ENCODE measurements around the gene ADAT1.
"Not testable (repeated sequence)": the region's sequence is repeated elsewhere in the genome, so short reads cannot be mapped to it uniquely, and the experiment has no call there.

Gene ADAT1

DNA sequence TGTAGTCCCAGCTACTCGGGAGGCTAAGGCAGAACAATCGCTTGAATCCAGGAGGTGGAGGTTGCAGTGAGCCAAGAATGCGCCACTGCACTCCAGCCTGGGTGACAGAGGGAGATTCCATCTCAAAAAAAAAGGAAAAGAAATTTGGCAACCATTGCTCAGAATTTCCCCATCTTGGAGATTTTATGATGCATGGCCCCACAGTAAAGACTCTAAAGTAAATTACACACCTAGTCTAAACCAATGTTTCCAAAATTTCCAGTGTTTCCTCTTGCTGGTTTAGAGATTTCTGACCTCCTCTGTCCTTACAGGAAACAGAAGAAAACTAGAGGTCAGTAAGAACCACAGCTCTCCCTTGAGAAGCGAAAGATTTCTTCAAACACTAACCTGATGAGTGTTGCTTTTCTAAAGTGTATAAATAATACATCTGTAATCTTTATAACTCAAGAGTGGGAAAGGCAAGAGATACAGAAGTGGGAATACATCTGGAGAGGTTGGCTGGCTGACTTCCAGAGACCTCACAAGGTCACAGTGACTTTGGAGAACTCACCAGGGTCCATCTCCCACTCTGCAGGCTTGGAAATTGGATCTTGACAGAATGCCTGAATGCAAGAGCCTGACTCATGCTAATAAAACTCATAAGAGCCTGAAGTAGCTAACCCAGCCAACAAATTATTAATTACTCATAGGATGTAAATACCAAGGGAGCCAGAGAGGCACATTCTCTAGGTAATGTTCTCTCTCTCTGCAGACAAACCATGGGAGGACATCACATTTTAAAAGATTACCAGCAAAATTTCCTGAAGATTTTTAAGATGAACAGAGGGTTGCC lies 8.8 kb downstream of the ADAT1 start:
- DNase-seq (ENCODE audit: extremely low read depth, low read depth) = peak; percentile 88
- no peak overlapping the region for H3K4me3 ChIP-seq (replicated peaks; ENCODE audit: low read depth, low read length)
- TF ChIP-seq, protein P1, sequence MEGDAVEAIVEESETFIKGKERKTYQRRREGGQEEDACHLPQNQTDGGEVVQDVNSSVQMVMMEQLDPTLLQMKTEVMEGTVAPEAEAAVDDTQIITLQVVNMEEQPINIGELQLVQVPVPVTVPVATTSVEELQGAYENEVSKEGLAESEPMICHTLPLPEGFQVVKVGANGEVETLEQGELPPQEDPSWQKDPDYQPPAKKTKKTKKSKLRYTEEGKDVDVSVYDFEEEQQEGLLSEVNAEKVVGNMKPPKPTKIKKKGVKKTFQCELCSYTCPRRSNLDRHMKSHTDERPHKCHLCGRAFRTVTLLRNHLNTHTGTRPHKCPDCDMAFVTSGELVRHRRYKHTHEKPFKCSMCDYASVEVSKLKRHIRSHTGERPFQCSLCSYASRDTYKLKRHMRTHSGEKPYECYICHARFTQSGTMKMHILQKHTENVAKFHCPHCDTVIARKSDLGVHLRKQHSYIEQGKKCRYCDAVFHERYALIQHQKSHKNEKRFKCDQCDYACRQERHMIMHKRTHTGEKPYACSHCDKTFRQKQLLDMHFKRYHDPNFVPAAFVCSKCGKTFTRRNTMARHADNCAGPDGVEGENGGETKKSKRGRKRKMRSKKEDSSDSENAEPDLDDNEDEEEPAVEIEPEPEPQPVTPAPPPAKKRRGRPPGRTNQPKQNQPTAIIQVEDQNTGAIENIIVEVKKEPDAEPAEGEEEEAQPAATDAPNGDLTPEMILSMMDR (IDR thresholded peaks at IDR 0.05; ENCODE audit: low read depth, low read length, missing control alignments) = no peak

DNA sequence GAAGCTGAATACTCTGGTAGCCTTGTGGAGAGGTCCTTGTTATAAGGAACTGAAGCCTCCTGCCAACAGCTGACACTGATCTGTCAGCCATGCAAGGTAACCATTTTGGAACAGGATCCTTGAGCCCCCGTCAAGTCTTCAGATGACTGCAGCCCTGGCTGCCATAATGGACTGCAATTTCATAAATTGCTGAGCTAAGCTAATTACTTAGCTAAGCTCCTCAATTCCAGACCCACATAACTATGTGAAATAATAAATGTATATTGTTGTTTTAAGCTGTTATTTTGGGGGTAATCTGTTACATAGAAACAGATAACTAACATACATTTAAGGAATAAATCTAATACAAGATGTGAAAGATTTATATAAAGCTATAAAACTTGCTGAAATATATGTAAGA lies 16.6 kb downstream of the ADAT1 start:
- TF ChIP-seq, protein P1 (IDR thresholded peaks at IDR 0.05; ENCODE audit: low read depth, low read length, missing control alignments) = no peak
- H3K4me3 ChIP-seq (replicated peaks; ENCODE audit: low read depth, low read length) = no peak overlapping the region
- no peak for DNase-seq (ENCODE audit: extremely low read depth, low read depth)

DNA sequence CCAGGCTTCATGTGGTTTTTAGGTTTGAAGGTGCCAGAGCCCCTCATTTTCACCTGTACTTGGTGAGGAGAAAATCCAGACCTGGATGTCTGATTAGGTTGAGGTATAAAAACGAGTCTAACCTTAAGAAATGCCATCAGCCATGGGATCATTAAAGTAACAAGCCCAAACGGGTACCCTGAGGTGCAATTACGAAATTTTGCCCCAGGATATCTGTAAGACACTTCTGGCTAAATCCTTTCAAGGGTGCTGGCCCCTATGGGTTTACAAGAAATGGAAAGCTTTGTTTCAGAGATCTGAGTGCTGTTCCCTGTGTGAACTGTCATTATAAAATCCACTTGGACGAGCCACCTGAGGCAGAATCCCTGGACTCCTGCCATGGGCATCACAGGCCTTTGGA lies 19.8 kb downstream of the ADAT1 start:
- no peak overlapping the region for H3K4me3 ChIP-seq (replicated peaks; ENCODE audit: low read depth, low read length)
- TF ChIP-seq, protein P1 (IDR thresholded peaks at IDR 0.05; ENCODE audit: low read depth, low read length, missing control alignments) = no peak
- no peak for DNase-seq (ENCODE audit: extremely low read depth, low read depth)

DNA sequence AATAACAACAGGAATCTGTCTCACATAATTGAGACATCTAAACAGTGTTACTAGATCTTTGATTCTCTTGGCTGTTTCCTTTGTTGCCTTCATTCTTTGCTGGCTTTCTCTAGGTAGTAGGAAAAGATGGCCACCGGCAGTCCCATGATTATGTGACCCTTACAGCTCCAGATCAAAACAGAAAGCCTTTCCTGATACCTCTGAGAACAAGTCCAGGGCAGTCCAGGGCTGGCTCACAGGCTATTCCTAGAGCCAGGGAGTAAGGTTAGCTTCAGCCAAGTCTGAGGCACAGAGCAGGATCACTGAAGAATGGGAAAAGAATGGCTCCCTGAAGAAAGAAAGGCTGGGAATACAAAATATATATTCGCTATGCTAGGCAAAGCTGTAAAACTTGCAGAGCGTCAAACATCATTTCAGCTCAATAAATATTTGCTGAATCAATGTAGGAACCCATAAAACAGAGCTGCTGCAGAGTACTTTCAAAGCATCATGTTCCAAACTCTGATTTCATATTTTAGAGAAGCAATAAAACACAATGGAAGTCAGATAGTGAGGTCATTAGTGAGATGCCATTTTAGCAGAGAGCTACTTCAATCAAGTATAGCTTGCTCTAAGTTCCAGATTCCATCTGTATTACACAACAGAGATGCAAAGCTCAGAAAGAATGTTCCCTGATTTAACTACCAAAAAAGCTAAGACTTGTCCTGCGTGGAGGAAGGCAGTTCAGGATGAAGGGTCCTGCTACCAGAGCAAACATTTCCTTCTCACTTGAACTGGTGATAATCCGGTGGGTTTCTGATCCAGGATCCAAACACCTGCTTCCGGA lies 23.4 kb downstream of the ADAT1 start:
- DNase-seq (ENCODE audit: extremely low read depth, low read depth) = no peak
- TF ChIP-seq, protein P1 (IDR thresholded peaks at IDR 0.05; ENCODE audit: low read depth, low read length, missing control alignments) = no peak
- H3K4me3 ChIP-seq (replicated peaks; ENCODE audit: low read depth, low read length) = no peak overlapping the region

DNA sequence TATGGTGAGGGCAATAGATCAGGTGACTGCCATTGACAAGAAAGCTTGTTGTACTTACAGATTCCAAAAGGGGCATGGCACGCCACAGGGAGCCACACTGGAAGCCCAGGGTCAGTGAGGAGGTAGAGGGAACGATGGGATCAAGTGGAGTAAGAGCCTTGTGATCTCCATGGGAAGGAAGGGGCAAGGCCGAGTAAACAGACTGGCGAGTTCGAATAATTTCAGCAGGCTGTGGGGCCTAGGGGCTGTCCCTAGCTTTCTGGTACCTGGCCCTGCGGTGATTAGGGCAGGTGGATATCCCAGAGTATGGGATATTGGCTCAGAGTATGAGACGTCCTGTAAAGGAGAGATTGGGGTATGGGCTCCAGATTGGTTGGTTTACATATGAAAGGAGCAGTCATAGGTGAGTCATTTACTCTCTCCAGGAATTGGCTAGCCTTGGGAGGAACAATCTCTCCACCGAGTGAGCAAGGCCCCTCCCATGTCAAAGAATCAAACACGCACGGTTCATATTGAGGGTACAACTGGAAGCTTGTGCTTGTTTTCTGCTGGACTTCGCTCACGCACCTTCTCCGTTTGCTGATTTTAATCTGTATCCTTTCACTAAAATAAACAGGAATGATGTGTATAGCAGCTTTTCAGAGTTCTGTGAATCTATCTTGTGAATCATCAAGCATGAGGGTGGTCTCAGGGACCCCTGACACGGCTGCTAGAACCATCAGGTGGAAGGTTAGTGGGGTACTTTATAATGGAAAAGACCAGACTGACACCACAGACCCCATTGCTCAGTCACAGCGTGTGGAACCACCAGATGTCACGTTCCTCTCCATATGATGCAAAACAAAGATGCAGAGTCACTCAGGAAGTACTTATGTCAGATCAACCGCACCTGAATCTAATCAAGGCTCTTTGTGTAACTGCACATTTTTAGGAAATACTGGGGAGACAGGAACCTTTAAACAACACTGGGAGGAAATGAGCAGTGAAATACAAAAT lies 29.0 kb downstream of the ADAT1 start:
- DNase-seq (ENCODE audit: extremely low read depth, low read depth) = peak; percentile 76
- no peak overlapping the region for H3K4me3 ChIP-seq (replicated peaks; ENCODE audit: low read depth, low read length)
- TF ChIP-seq, protein P1 (IDR thresholded peaks at IDR 0.05; ENCODE audit: low read depth, low read length, missing control alignments) = no peak

DNA sequence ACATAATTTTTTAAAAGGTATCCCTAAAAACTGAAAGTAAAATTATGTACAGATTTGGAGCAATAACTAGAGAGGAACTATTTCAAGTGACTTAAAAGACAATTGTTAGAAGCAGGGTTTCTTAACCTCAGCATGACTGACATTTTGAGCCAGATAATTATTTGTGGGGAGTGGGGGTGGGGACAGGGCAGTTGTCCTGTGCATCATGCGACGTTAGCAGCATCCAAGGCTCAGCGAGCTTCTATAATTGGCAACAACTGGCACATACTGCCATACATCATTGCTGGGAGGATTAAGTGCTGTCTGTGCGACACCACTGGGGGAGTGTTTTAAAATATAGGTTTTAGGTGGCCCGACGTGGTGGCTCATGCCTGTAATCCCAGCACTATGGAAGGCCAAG lies 29.8 kb downstream of the ADAT1 start:
- H3K4me3 ChIP-seq (replicated peaks; ENCODE audit: low read depth, low read length) = no peak overlapping the region
- TF ChIP-seq, protein P1 (IDR thresholded peaks at IDR 0.05; ENCODE audit: low read depth, low read length, missing control alignments) = no peak
- no peak for DNase-seq (ENCODE audit: extremely low read depth, low read depth)

DNA sequence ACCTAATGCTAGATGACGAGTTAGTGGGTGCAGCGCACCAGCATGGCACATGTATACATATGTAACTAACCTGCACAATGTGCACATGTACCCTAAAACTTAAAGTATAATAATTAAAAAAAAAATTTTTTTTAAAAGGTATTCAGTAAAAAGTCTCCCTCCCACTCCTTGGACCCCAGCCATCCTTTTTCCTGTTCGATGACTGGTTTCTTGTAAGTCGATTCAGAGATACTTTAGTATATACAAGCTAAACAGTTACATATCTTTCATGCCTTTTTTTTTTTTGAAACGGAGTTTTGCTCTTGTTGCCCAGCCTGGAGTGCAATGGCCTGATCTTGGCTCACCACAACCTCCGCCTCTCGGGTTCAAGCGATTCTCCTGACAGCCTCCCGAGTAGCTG lies 31.2 kb downstream of the ADAT1 start:
- DNase-seq (ENCODE audit: extremely low read depth, low read depth); H3K4me3 ChIP-seq (replicated peaks; ENCODE audit: low read depth, low read length): not testable (repeated sequence)
